ENCODE results near the gene ZFYVE27. TPM values are rescaled to one million over a fixed set of nuclear protein-coding genes. Genes with fewer than 3 reads are reported as not detected.

The ZFYVE27 gene
- polyA plus RNA-seq, 1 donor, result 13.0 TPM

DNA sequence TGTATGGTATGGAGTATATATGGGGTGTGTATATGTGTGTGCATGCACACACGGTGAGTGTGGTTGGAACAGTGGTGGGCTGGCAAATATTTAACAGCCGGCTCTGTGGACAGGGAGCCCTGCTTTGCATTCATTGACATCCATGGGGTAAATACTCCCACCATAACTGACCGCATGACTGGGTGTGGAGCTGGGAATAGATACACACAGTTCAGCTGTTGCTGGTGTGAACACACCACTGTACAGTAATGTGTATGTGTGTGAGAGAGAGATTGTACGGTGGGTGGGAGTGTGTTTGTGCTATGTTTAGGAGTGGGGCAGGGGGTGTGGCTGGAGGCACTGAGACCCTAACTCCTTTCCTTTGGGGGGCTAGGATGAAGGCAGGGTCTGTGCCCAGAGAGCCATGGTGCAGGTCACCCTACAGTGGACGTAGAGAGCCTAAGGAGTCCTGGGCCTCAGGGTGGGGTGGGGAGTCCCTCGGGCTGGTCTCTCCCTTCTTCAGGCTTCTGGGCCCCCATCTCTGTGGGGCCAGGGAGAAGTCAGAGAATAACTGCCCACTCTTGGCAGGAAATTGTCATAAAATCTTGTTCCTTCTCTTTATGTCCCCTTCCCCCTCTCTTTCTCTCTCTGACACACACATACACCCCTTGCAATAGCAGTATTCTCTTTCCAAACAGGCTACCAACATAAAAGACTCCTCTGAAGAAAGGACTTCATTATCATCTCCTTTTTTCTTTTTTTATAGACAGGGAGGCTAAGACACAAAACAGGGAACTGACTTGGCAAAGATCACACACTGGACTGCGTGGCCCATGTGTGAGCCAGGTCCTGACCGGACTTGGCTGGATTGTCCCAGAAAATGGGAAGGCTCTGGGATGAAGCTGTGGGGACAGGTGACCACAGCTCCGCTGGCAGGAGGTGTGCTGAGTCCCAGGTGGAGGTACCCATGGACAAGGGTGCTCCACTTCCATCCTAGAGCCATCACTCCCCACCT lies 31.7 kb downstream of the ZFYVE27 start:
- DNase-seq (ENCODE audit: low read depth), result no peak

DNA sequence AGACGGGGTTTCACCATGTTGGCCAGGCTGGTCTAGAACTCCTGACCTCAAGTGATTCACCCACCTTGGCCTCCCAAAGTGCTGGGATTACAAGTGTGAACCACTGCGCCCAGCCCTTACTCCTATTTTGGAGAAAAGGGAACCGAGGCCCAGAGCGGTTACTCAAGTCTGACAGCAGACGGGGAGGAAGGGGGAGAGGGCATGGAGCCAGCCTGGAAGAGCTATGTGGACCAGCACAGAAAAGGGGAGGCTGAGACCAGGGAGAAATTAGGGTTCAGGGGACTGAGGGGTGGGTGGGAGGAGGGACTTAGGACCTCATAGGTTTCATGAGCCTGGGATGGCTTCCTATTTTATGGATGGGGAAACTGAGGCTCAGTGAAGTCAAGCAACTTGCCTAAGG lies 33.3 kb downstream of the ZFYVE27 start:
- DNase-seq (ENCODE audit: low read depth), result no peak

DNA sequence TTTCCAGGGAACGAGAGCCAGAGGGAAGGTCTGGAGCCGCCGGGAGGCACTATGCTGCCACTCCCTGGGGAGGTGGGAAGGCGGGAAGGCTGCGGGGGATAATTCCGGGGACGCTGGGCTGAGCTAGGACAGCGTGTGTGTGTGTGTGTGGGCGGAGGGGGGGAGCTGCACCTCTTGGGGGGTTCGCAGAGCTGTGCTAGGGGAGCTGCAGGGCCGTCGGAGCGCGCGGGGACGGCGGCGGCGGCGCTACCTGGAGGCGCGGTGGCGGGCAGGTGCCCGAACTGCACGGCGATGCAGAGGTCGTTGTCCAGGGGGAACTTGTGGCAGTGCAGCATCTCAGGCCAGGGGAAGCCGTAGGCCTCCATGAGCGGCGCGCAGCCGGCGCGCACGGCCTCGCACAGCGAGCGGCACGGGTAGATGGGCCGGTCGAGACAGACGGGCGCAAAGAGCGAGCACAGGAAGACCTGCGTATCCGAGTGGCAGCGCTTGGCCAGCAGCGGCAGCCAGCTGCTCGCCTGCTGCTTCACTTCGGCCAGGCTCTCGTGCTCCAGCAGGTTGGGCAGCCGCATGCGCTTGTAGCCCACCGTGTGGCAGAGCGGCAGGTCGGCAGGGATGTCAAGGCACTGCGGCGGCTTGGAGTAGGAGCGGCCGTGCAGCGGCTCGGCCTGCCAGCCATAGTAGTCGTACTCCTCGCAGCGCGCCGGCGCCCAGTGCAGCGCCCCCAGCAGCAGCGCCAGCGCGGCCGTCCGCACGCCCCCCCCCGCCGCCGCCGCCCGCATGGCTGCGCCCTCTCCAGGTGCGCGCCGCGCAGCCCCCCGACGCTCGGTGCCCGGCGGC lies 34.3 kb downstream of the ZFYVE27 start:
- DNase-seq (ENCODE audit: low read depth), result no peak

DNA sequence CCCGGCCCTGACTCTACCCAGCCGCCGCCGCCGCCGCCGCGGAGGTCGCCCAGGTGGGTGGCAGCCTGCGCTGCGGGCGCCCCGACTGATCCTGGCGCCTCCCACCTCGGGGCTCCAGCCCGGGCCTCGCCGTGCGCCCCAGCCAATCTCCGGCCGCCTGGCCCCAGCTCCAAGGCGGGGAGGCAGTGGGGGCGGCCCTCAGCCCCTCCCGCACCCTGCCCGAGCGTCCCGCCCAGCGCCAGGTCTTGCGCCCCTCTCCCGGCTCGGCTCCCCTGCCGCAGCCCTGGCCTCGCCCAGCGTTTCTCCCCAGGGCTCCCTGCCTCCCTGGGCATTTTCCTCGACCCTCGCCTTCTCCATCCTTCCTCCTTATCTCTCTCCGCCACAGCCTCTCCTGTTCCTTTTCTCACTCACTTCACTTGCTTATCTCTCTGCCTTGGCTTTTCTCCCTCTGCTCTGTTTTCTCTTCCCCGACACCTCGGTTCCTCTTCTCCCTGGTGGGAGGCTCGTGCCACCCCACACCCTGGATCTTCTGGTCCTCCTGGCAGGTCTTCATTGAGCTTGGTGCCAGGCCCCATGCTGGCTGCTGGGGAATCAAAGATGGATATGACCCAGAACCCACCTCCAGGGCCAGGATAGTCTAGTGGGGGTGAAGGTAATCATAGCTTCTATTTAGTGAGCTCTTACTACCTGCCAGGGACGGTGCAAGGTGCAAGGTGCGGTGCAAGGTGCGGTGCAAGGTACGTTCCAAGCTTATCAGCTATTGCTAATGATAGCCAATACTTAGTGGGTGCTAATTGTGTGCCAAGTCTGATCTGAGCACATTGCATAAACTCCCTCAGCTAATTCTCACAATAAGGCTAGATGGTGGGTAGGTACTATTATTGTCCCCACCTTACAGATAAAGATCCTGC lies 35.2 kb downstream of the ZFYVE27 start, which contains the start of gene SFRP5:
TSS of gene SFRP5 (minus strand) at position 87 of the 911 bp plus-strand sequence. CDS start 166 bp downstream, outside the sequence.
- DNase-seq (ENCODE audit: low read depth), result no peak

DNA sequence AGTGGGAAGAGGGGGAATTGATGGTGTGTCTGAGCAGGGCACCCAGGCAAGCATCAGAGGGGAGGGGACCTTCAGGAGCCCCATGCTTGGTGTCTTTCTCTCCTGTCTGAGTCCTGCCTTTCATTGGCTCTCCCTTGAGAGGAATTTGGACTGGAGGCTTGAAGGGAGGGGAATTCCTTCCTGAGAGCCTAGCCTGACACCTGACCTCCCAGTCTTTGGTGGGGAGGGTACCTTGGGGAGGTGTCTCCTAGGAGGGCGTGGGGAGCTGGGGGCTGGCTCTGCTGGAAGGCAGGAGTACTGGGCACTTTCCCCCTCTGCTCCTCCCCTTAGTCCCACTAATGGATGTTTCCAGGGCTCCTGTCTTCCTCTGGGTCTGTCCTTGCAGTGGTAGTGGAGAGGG lies 36.2 kb downstream of the ZFYVE27 start:
- no peak for DNase-seq (ENCODE audit: low read depth)

DNA sequence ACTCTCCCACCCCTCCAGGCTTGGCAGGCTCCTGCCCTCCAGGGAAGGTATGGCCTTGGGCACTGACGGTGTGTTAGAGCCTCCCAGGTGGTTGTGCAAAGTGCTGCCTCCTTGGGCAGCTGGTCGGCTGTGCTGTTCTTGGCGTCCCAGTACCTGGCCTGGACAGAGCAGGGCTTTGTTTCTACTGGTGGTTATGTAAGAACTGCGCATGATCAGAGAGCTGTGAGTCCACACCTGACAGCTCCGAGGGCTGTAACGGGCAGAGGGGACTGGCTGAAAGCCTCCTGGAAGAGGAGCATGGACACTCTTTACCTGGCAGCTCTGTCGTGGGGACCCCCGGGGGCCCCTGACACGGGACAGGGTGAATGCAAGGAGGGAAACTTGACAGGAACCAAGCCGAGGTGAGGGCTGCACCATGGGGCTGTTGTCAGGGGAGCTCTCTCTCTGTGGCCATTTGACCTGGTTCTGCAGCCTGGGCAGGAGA lies 37.9 kb downstream of the ZFYVE27 start:
- DNase-seq (ENCODE audit: low read depth), result no peak

DNA sequence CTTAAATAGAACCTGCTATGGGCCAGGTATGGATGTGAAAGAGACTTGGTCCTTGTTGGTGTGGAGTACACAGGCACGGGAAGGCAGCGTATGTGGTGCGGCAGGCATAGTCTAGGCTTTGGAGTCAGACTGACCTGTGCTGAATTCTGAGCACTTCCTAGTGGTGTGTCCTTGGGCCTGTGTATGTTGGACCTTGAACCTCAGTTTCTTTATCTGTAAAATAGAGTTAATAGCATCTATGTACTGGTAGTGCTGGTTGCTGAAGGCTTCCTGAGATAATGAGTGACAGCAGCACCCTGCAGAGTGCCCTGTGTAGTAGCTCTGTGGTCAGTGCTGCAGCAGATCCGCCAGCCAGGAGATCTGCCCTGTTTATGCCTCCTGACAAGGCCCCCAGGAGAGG lies 40.2 kb downstream of the ZFYVE27 start:
- DNase-seq (ENCODE audit: low read depth), result no peak

DNA sequence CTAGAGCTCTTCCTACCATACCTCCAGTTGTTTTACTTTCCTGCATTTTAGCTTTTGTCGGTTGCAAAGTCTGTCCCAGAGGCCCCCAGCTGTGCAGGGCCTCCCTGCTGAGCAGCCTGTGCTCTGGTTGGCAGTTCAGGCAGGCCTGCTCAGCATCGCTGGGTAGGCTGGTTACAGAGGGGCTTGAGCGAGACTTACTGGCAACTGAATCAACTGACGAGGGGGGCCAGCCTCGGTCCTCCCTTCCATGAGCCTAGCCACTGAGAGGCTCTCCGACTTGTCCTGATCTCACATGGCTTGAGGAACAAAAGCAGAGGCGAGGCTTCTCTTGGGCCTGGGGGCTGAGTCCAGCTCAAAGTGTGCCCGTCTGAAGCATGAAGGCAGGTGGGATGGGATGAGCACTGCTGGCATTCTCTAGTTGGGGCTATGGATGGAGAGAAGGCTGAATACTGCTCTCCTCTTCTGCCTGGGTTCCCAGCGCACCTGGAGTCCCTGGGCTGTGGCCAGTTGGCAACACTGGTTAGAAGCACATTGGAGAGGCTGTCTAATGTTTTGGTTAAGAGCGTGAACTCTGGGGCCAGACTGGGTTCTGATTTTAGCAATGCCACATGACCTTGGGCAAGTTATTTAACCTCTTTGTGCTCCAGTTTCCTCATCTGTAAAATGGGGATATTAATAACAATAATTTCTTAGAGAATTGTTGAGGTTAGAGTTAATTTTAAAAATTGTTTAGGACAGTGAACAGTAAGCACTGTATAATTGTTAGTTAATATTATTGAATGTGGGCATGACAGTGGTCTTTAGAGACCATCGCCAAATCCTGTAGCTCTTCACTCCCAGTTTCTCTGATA lies 41.7 kb downstream of the ZFYVE27 start:
- DNase-seq (ENCODE audit: low read depth), result no peak

DNA sequence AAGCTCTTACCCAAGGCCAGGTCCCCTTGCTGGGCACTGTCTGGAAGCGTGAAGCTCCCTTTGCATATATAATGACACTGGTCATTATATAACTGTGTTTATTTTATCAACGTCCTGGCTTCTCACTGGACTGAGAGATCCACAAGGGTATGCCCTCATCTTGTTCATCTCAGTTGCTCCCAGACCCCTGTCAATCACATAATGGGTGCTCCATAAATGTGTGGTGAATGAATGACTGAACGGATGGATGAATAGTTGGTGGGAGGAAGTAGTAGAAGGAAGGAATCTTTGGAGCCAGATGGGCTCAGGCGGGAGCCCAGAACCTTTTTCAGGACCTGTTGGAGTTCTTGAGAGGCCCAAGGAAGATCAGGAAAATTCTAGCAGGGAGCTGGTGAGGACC lies 42.6 kb downstream of the ZFYVE27 start:
- no peak for DNase-seq (ENCODE audit: low read depth)

DNA sequence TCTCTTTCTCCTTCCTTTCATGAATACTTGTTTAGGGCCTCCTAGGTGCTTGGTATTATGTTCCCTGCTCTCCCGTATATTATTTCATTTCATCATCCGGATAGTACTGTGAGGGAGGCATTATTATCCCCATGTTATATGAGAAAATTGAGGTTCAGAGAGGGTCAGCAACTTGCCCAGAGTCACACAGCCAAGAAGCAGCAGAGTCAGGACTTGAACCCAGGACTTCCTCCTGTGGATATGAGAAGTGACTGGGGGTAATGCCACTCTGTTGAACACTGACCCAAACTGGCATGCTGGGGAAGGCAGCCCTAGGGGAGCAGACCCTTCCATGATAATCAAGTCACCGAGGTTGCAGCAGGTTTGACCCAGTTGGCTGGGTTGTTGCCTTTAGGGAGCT lies 43.0 kb downstream of the ZFYVE27 start:
- no peak for DNase-seq (ENCODE audit: low read depth)

DNA sequence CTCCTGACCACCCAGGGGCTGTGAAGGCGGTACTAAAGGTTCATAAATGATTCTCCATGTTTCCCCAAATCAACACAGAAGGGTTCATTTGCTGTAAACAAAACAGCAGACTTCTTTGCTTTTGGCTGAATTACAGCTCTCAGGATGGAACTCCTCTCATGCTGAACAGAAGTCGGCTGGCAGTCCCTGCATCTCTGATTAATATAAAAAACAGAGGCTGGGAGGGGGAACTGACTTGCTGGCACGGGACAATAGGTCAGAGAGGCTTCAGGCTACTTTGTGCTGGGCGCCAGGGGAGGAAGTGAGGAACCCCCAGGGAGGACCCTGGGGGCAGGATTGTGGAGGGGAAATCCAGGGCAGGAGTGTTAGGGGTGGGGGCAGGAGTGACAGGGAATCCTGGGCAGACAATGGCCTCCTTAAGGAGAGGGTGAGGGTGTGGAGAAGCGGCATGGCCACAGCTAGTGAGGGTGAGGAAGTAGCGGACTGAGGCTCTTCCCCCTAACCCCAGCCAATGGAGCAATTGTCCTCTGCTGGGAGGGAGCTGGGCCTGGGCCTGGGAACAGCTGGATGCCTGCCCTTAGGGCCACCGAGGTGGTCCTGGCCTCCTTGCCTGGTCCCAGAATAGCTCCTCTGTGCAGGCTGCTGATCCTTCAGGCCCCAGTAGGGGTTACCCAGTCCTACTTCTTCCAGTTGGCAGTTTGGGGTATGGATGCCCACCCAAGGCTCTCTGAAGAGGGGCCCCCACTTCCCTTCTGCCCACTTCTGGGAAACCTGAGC lies 44.1 kb downstream of the ZFYVE27 start:
- DNase-seq (ENCODE audit: low read depth), result no peak

DNA sequence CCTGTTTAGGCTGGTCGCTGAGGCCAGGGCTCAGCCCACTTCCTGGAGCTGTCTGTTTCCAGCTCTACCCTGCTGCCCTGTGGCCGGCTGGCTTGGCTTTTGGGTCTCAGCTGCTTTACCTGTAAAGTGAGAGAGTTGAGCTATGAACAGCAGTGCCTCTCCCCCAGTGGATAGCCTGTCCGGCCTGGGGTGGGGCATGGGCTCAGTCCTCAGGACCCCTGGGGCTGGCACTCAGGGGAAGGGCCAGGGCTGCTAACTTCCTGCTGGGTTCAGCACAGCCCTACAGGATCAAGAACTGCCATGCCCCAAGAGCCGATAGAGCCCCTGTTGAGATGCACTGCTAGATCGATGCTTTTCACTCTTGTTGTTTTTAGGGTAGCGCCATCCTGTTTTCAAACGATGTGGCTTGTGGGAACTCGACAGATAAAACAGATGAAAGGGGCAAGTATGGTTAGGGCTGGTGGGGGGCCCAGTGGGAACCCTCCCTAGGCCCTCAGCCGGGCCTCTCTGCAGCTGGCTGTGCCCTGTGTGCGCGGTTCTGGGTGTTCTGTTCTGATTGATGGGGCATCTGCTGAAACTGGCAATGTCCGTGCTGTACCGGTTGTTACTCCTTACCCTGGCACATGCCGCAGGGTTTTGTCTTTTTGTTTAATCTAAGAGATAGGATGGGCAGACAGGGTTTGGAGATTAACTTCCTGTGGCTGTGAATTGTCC lies 44.8 kb downstream of the ZFYVE27 start:
- DNase-seq (ENCODE audit: low read depth), result no peak

DNA sequence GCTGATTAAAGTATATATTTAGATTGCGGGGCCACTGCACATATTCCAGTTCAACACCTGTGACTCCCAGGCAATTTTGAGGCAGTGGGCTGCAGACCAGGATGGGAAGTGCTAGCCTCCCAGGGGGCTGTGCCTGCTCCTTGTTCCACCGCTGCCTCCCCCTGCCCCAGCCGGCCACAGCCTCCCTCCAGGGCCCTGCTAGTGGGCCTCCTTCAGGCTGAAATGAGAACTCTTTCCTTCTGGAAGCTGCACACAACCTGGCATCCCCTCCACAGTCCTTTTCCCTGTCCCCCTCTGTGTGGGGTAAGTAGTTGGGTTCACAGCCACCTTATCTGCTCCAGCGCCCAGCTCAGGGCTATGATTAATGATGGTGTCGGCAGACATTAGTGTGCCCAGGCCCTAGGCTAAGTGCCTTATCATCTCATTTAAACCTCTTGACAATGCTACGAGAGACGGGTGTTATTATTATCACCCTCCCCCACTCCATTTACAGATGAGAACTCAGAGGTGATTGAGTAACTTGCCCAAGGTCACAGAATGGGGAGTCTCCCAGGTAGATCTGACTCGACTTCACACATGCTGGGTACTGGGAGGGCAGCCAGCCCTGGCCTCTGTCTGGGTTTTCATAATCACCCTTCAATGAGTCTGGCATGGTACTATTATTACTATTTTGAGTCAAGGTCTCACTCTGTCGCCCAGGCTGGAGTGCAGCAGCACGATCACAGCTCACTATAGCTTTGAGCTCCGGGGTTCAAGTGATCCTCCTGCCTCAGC lies 45.7 kb downstream of the ZFYVE27 start:
- no peak for DNase-seq (ENCODE audit: low read depth)

DNA sequence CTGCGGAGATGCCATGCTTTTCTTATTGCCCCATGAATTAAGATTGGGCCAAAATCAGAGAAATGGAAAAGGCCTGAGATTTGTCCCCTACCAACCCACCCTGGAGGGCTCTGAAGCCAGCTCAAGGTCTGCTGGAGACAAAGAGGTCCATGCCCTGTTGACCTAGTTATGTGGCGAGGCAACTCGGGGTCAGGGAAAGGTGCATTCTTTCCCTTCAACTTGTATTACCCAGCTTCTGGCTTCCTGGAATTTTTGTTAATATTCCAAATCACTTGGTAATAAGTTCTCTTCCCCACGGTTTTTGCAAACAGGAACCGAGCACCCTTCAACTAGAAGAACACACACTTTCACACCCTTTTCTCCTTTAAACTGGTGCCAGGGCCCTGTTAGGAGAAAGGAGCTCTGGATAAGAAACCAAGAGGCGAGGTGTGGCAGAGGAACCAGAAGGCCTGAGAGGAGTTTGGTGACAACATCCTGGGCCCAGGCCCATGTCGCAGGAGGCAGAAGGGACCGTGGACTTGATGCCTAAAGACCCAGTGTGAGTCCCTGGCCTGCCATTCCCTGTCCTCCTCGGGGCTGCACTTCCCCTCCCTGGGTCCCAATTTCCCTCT lies 47.4 kb downstream of the ZFYVE27 start:
- no peak for DNase-seq (ENCODE audit: low read depth)

DNA sequence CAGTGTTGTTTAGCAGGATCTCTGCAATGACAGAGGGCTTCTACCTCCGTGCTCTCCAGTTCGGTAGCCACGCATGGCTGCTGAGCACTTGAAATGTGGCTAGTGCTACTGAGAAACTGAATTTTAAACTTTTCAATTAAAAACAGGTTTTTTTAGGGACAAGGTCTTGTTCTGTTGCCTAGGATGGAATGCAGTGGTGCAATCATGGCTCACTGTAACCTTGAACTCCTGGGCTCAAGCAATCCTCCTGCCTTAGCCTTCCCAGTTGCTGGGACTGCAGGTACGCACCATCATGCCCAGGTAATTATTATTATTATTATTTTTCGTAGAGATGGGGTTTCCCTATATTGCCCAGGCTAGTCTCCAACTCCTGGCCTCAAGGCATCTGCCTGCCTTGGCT lies 48.3 kb downstream of the ZFYVE27 start:
- DNase-seq (ENCODE audit: low read depth), result no peak

DNA sequence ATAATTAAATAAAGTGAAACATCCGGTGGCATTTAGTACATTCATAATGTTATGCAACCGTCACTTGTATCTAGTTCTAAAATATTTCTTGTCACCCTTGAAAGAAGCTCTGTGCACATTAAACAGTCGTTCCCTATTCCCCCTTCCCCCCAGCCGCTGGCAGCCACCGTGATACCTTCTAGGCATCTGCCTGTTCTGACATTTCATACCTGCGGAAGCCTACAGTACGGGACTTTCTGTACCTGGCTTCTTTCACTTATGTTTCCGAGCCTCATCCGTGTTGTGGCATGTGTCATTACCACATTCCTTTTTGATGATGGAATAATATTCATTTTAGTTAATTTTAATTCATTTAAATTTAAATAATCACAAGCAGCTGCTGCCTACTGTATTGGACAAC lies 48.8 kb downstream of the ZFYVE27 start:
- no peak for DNase-seq (ENCODE audit: low read depth)

DNA sequence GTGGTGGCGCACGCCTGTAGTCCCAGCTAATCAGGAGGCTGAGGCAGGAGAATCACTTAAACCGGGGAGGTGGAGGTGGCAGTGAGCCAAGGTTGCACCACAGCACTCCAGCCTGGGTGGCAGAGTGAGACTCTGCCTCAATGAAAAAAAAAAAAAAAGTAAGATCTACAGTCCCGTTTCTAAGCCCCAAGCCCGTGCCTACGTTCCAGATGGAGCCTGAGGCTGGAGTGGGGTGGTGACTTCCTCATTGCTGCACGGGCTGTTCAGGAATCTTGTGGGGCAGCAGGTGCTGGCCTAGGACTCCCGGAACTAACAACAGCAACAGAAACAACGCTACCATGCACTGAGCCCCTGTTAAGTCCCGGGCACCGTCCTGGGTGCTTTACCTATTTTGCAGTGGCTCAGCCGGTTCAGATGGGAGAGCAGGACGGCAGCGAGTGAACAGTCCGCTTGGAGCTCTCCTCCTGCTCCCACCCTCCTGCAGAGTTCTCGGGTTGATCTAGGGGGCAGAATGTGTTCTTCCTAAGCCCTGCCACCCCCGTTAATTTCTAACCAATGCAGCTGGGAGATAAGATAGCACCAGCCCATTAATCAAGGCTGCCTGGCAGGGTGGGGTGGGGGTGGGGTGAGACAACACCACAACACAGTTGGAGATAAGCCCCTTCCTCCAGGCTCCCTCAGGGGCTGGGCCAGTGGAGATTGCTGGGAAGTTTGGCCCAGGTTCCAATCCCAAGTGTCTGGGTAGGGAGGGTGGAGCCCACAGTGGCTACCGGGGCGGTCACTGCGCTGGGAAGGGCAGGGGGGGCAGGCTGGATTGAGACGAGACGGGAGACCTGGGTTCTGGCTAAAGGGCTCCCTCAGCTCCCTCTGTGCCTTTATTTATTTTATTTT lies 51.9 kb downstream of the ZFYVE27 start:
- DNase-seq (ENCODE audit: low read depth), result no peak
